Activated naive CD4-positive, alpha-beta T cell treated with anti-CD3 and anti-CD28 coated beads for 36 hours (primary cell): ENCODE measurements around the gene ALOX15. TPM values are rescaled to one million over a fixed set of nuclear protein-coding genes. Genes with fewer than 3 reads are reported as not detected.
A peak's percentile ranks its signal among the peaks of the same experiment; 100 is the strongest.
"Not testable (repeated sequence)": the region's sequence is repeated elsewhere in the genome, so short reads cannot be mapped to it uniquely, and the experiment has no call there.

Experiments used
- CTCF ChIA-PET: fragments of 350-600 bp; sonication (Branson Sonifier 250); formaldehyde crosslinking; loops from one replicate; lab custom pipeline; 2021; ENCODE audit warnings: antibody characterized with exemption; lab: Charles Lee
- DNase-seq: peaks from one replicate; pipeline ENCODE4 v3.0.0-alpha.2; 2020
- H3K27ac Mint-ChIP-seq: one replicate; pipeline ENCODE4 v1.8.0; 2021; ENCODE audit warnings: mild to moderate bottlenecking, mixed read lengths
- H3K27me3 Mint-ChIP-seq: one replicate; pipeline ENCODE4 v1.8.0; 2021; ENCODE audit warnings: low read depth, mixed read lengths
- H3K36me3 Mint-ChIP-seq: one replicate; pipeline ENCODE4 v1.8.0; 2021; ENCODE audit warnings: low read depth, mixed read lengths
- H3K4me1 Mint-ChIP-seq: one replicate; pipeline ENCODE4 v1.8.0; 2021; ENCODE audit warnings: low read depth, mixed read lengths
- H3K4me3 Mint-ChIP-seq: one replicate; pipeline ENCODE4 v1.8.0; 2021; ENCODE audit warnings: mild to moderate bottlenecking, moderate library complexity, mixed read lengths
- H3K9me3 Mint-ChIP-seq: one replicate; pipeline ENCODE4 v1.8.0; 2021; ENCODE audit warnings: mixed read lengths
- intact Hi-C: fragments of 100-400 bp; cut with micrococcal nuclease; formaldehyde crosslinking; loops from one replicate; pipeline ENCODE4 v1.15.1; 2023
- total RNA-seq, 2 experiments: library from RNA; stranded (reverse); gene quantifications; one replicate each; pipeline ENCODE4 v1.2.3, GENCODE V29; 2021

ALOX15 gene
- total RNA-seq: not detected

DNA sequence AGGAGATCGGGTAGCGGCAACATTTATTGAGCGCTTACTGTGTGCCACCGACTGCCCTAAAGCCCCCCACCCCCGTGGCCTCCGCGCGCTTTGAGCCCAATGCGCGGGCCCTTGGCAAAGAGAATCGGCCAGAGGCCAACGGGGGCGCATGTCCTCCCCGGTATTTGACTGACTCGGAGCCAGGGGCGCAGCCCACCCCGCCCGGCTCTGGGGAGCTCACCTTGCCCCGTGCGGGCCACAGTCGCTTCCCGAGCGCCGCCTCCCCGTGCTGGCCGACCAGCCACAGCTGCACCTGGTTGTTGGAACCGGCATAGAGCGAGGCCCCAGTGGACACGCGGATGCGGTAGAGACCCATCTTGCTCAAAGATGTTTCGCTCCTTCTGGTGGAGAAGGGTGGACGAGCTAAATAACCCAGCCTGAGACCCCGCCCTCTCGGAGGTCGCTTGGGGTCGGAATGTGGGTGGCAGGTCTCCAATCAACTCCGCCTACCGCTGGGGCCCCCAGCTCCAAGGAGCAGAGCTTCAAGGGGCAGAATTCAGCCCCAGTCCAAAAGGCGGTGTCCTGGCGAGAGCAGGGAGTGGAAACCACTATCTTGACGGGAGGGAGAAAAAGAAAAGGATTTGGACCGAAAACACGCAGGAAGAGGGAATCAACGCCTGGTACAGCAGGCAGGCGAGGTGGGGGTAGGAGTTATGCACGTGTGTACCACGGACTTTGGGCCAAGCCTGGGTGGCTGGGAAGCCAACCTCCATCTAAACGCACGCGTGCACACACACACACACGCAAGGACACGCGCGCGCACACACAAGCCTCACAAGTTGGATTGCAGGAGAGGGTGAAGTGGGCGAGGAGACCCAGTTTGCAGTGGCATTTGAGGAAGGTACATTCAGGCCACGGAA, at the start of gene ALOX15:
Gene ALOX15, minus strand, starts transcription at position 382 of the 899 bp plus-strand sequence. Its CDS starts 27 bp downstream, at position 355.
- Mint-ChIP-seq H3K9me3 (no peaks in the 10 kb centered on the region), H3K27ac (no peak within 1 kb of the TSS), H3K27me3 (peaks cover 70% of the 10 kb centered on the region), H3K4me3 (no peak within 1 kb of the TSS), H3K4me1 (peaks cover 14% of the 10 kb centered on the region), H3K36me3 (no peaks in the 10 kb centered on the region)
- CTCF ChIA-PET: no interaction called here
- no peak for DNase-seq
- intact Hi-C loops: no loop called here

DNA sequence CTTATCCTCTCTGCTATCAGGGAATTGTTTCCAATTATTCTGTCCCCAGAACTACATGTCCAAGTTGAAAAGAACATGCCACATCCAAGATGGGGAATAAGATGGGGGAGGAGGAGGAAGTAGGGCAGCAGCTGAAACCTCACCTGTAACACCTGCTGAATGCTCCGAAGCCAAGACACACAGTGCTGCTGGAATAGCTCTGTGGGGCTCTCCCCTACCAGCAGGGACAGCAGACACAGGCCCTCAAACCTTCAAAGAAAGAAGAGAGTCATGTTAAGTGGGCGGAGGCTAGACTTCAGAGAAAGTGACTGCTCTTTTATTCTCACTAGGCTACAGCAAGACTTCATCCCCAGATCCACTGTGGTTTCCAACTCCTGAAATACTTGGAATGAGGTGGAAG, 49.3 kb upstream of the ALOX15 start:
- intact Hi-C loops: no loop called here

GRCh38 chr17:4689872-4690271, 48.4 kb upstream of the ALOX15 start:
- H3K27ac Mint-ChIP-seq, H3K27me3 Mint-ChIP-seq, H3K4me3 Mint-ChIP-seq, DNase-seq, H3K9me3 Mint-ChIP-seq: not testable (repeated sequence)
- H3K36me3 Mint-ChIP-seq: peaks cover 48% of the 10 kb centered on the region
- intact Hi-C loops: loop anchor here (10.0 kb wide), 1 partner anchor 475 kb away; no protein-coding TSS in a partner anchor
- H3K4me1 Mint-ChIP-seq: peaks cover 36% of the 10 kb centered on the region
- CTCF ChIA-PET: interaction anchor here (0.6 kb wide), 1 partner anchor 180 kb away, joined by 3 read pairs; no protein-coding TSS in a partner anchor

More for the DNA sequence above, 49.3 kb upstream of the ALOX15 start:
- Mint-ChIP-seq H3K9me3 (no peaks in the 10 kb centered on the region), H3K4me3 (no peak overlapping the region), H3K4me1 (peaks cover 36% of the 10 kb centered on the region), H3K36me3 (peaks cover 45% of the 10 kb centered on the region), H3K27me3 (no peaks in the 10 kb centered on the region), H3K27ac (no peak overlapping the region)
- CTCF ChIA-PET: no interaction called here
- no peak for DNase-seq

GRCh38 chr17:4683739-4684138, 42.3 kb upstream of the ALOX15 start:
- H3K27me3 Mint-ChIP-seq, DNase-seq, H3K27ac Mint-ChIP-seq, H3K9me3 Mint-ChIP-seq, H3K4me3 Mint-ChIP-seq, H3K4me1 Mint-ChIP-seq, CTCF ChIA-PET: not testable (repeated sequence)
- intact Hi-C loops: loop anchor here (10.0 kb wide), 1 partner anchor 481 kb away; no protein-coding TSS in a partner anchor
- H3K36me3 Mint-ChIP-seq: peaks cover 36% of the 10 kb centered on the region

DNA sequence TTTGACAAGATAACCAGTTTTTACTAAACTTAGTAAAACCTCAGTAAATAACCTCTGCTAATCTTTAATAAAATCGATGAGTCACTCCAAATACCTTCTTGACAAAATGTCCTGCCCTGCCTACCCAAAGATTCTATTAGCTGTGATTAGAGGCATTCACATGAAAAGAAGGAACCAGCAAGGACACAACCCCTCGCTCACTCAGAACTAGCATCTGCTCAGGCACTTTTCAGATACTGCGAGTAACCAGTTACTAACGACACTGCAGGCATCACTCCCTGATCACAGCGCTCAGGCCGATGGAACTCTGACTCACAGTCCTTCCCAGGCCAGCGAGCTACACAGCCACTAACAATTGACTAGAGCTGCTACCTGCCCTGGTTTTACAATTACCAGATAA, 38.2 kb upstream of the ALOX15 start:
- intact Hi-C loops: loop anchor here (10.0 kb wide), 1 partner anchor 485 kb away; no protein-coding TSS in a partner anchor
- H3K27ac Mint-ChIP-seq: no peak overlapping the region
- no peak overlapping the region for H3K4me3 Mint-ChIP-seq
- H3K9me3 Mint-ChIP-seq: no peaks in the 10 kb centered on the region
- CTCF ChIA-PET: no interaction called here
- H3K4me1 Mint-ChIP-seq: no peaks in the 10 kb centered on the region
- H3K36me3 Mint-ChIP-seq: peaks cover 27% of the 10 kb centered on the region
- no peaks in the 10 kb centered on the region for H3K27me3 Mint-ChIP-seq
- no peak for DNase-seq

DNA sequence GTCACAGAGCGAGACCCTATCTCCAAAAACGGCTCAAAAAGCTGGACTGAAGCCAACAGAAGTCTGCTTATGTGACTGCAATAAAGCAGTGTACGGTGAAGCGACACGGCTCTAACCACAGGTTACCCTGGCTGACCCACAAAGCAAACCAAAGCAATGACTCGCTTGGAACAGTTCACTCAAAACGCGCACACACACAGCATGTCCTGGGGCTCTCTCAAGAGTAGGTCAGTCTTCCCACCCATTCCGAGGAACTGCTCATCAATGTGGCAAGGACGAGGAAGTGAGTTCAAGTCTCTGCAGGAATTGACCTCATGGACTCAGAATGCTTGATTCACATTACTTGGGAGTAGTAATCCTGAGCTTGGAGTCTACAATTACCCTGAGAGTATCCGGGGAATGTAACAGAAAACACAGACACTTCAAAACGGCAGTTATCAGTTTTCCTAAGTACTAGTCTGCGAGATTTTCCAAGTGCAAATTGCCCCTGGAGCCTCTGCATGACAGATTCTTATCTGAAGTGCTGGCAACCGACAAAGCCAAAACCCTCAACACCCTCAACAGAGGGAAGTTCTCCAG, 37.1 kb upstream of the ALOX15 start:
- intact Hi-C loops: no loop called here
- Mint-ChIP-seq H3K4me3 (no peak overlapping the region), H3K36me3 (peaks cover 23% of the 10 kb centered on the region), H3K27me3 (no peaks in the 10 kb centered on the region), H3K27ac (peak overlapping the region; percentile 61), H3K9me3 (no peaks in the 10 kb centered on the region), H3K4me1 (no peaks in the 10 kb centered on the region)
- DNase-seq: no peak
- CTCF ChIA-PET: interaction anchor here (0.6 to 1.0 kb wide), 3 partner anchors 34 to 1076 kb away, joined by 3 read pairs; no protein-coding TSS in a partner anchor

DNA sequence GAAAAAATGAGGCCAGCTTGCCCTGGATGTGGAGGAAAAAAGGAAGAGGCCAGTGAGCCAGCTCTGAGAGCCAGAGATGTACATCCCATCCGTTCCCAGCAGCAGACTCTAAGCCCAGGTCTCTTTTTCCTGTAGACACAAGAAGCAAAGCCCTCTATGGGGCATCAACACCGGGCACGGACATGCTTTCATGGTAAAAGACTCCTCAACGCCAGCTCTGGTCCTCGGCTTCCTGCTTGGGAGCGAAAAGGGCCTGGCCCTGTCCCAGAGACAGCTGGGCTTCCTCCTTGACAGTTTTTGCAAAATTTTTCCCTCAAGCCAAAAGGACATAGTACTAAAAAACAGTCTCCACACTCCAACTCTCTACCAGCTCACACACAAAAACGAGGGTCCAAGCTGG, 35.3 kb upstream of the ALOX15 start:
- H3K27me3 Mint-ChIP-seq: no peaks in the 10 kb centered on the region
- intact Hi-C loops: no loop called here
- H3K27ac Mint-ChIP-seq: no peak overlapping the region
- H3K9me3 Mint-ChIP-seq: no peaks in the 10 kb centered on the region
- H3K4me3 Mint-ChIP-seq: no peak overlapping the region
- CTCF ChIA-PET: no interaction called here
- H3K4me1 Mint-ChIP-seq: no peaks in the 10 kb centered on the region
- peaks cover 18% of the 10 kb centered on the region for H3K36me3 Mint-ChIP-seq
- DNase-seq: no peak

DNA sequence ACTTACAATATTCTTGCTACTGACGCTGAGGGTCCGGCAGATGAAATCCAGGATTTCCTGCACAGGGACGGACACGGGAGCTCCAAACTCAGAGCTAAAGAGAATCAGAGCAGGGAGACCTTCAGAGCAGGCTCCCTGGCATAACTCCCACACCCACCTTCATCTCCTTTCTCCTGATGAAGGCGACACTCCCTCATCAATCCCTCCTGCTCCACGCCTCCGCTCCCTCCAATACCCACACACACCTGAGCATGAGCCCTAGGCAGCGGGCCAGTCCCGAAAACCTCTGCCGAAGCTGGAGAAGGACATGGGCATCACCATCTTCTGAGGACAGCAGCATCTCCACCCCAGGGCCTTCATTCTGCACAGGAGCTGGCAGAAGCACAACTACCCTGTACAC, 34.3 kb upstream of the ALOX15 start:
- no peaks in the 10 kb centered on the region for H3K9me3 Mint-ChIP-seq
- H3K27me3 Mint-ChIP-seq: no peaks in the 10 kb centered on the region
- no peak overlapping the region for H3K4me3 Mint-ChIP-seq
- no peaks in the 10 kb centered on the region for H3K4me1 Mint-ChIP-seq
- CTCF ChIA-PET: no interaction called here
- DNase-seq: no peak
- H3K36me3 Mint-ChIP-seq: peaks cover 21% of the 10 kb centered on the region
- intact Hi-C loops: no loop called here
- no peak overlapping the region for H3K27ac Mint-ChIP-seq

DNA sequence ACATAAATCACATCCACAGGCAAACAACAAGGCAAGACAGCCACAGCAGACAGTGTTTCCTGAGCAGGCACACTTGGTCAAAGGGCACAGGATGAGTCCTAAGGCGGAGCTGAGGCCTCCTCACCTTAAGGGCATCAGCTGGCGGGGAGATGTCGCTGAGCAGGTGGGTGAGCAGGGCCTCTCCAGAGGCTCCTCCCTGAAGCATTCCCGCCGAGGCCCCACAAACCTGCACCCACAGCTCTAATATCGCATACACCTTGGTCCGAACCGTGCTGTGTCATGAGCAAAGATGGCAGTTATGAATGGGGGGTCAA, 33.2 kb upstream of the ALOX15 start:
- DNase-seq: no peak
- H3K27me3 Mint-ChIP-seq: no peaks in the 10 kb centered on the region
- no peak overlapping the region for H3K4me3 Mint-ChIP-seq
- H3K9me3 Mint-ChIP-seq: no peaks in the 10 kb centered on the region
- CTCF ChIA-PET: no interaction called here
- intact Hi-C loops: no loop called here
- H3K27ac Mint-ChIP-seq: no peak overlapping the region
- H3K4me1 Mint-ChIP-seq: no peaks in the 10 kb centered on the region
- peaks cover 23% of the 10 kb centered on the region for H3K36me3 Mint-ChIP-seq

GRCh38 chr17:4673986-4674684, 32.7 kb upstream of the ALOX15 start:
- Mint-ChIP-seq H3K4me3 (no peak overlapping the region), H3K27ac (no peak overlapping the region), H3K27me3 (no peaks in the 10 kb centered on the region), H3K9me3 (no peaks in the 10 kb centered on the region), H3K36me3 (peaks cover 23% of the 10 kb centered on the region), H3K4me1 (no peaks in the 10 kb centered on the region)
- intact Hi-C loops: no loop called here
- DNase-seq: no peak
- CTCF ChIA-PET: no interaction called here

GRCh38 chr17:4673169-4673568, 31.7 kb upstream of the ALOX15 start:
- H3K4me1 Mint-ChIP-seq: no peaks in the 10 kb centered on the region
- H3K9me3 Mint-ChIP-seq: no peaks in the 10 kb centered on the region
- peaks cover 22% of the 10 kb centered on the region for H3K36me3 Mint-ChIP-seq
- H3K4me3 Mint-ChIP-seq: no peak overlapping the region
- intact Hi-C loops: no loop called here
- no peak for DNase-seq
- CTCF ChIA-PET: no interaction called here
- no peak overlapping the region for H3K27ac Mint-ChIP-seq
- H3K27me3 Mint-ChIP-seq: no peaks in the 10 kb centered on the region

GRCh38 chr17:4672751-4673150, 31.3 kb upstream of the ALOX15 start:
- Mint-ChIP-seq H3K36me3 (peaks cover 22% of the 10 kb centered on the region), H3K9me3 (no peaks in the 10 kb centered on the region), H3K4me3 (no peak overlapping the region), H3K27me3 (no peaks in the 10 kb centered on the region), H3K4me1 (no peaks in the 10 kb centered on the region), H3K27ac (no peak overlapping the region)
- CTCF ChIA-PET: no interaction called here
- DNase-seq: no peak
- intact Hi-C loops: no loop called here
